GM12892 (cell line): Measurements from ENCODE around the gene TRIM72.
A peak's percentile ranks its signal among the peaks of the same experiment; 100 is the strongest.
"Not testable (repeated sequence)": the region's sequence is repeated elsewhere in the genome, so short reads cannot be mapped to it uniquely, and the experiment has no call there.

Source experiments
- DNase-seq: peaks from one replicate; pipeline ENCODE4 v3.0.0; 2011; ENCODE audit not compliant: insufficient read length
- FAIRE-seq: peaks from 2 replicates; lab custom pipeline; 2011; peaks lifted over from hg19 to GRCh38; lab: Jason Lieb, UNC
- POLR2A ChIP-seq: IDR thresholded peaks from 2 replicates; pipeline ENCODE4 v1.6.1; 2011; ENCODE audit warnings: low read depth, low read length, control low read depth
- POLR2AphosphoS5 ChIP-seq: IDR thresholded peaks from 2 replicates; pipeline ENCODE4 v1.6.1; 2011; ENCODE audit warnings: low read depth, low read length, control low read depth
- TAF1 ChIP-seq: IDR thresholded peaks from 2 replicates; pipeline ENCODE4 v1.6.1; 2011; ENCODE audit warnings: low read depth, mild to moderate bottlenecking, control low read depth, low read length, borderline replicate concordance

TRIM72 gene

DNA sequence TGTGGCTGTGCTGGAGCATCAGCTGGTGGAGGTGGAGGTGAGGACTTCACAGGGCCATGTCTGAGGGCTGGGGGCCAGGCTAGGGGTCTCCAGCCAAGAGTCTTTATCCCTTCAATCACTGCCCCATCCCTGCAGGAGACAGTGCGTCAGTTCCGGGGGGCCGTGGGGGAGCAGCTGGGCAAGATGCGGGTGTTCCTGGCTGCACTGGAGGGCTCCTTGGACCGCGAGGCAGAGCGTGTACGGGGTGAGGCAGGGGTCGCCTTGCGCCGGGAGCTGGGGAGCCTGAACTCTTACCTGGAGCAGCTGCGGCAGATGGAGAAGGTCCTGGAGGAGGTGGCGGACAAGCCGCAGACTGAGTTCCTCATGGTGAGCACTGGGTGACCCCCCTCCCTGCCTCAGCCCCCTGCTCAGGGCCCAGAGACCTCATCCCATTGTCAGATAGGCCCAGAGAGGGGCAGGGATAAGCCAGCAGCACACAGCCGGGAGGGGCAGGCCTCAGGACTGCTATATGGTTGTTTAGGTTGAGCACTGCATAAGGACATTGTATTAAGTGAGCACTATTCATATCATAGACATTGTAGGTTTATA, 5.3 kb downstream of the TRIM72 start:
- DNase-seq (no peak), FAIRE-seq (no peak)
- TF ChIP-seq TAF1 (no peak), POLR2AphosphoS5 (no peak), POLR2A (no peak)

DNA sequence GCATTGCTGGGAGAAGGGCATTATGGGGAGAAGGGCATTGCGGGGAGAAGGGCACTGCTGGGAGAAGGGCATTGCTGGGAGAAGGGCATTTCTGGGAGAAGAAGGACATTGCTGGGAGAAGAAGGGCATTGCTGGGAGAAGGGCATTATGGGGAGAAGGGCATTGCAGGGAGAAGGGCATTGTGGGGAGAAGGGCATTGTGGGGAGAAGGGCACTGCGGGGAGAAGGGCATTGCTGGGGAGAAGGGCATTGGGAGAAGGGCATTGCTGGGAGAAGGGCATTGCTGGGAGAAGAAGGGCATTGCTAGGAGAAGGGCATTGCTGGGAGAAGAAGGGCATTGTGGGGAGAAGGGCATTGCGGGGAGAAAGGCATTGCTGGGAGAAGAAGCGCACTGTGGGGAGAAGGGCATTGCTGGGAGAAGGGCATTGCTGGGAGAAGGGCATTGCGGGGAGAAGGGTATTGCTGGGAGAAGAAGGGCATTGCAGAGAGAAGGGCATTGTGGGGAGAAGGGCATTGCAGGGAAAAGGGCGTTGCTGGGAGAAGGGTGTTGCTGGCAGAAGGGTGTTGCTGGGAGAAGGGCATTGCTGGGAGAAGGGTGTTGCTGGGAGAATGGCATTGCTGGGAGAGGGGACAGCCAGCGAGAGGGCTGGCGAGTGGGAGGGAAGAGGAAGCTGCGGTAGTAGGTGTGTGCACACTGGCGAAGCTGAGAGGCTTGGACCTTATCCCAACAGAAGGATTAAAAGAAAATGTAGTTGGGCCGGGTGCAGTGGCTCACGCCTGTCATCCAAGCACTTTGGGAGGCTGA, 7.6 kb downstream of the TRIM72 start:
- FAIRE-seq, result no peak
- TF ChIP-seq TAF1 (no peak), POLR2AphosphoS5 (no peak), POLR2A (no peak)
- no peak for DNase-seq

DNA sequence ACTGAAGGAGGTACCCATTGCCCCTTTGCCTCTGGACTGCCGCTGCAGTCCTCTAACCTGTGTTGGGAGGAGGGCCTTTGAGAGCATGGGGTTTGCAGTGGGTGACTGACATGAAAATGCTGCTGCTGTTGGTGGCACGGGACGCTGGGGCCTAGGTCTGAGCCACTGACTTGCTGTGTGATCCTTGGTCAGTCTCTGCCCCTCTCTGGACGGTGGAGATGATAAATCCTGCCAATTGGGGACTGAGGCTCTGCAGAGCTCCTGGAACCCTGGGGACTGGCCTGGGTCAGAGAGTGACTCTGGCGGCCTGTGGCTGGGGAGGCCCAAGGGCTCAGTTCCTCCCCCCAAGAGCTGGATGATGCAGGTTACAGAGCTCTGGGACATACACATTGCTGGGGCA, 9.1 kb downstream of the TRIM72 start:
- TF ChIP-seq POLR2AphosphoS5 (no peak), POLR2A (no peak), TAF1 (no peak)
- DNase-seq (no peak), FAIRE-seq (no peak)

DNA sequence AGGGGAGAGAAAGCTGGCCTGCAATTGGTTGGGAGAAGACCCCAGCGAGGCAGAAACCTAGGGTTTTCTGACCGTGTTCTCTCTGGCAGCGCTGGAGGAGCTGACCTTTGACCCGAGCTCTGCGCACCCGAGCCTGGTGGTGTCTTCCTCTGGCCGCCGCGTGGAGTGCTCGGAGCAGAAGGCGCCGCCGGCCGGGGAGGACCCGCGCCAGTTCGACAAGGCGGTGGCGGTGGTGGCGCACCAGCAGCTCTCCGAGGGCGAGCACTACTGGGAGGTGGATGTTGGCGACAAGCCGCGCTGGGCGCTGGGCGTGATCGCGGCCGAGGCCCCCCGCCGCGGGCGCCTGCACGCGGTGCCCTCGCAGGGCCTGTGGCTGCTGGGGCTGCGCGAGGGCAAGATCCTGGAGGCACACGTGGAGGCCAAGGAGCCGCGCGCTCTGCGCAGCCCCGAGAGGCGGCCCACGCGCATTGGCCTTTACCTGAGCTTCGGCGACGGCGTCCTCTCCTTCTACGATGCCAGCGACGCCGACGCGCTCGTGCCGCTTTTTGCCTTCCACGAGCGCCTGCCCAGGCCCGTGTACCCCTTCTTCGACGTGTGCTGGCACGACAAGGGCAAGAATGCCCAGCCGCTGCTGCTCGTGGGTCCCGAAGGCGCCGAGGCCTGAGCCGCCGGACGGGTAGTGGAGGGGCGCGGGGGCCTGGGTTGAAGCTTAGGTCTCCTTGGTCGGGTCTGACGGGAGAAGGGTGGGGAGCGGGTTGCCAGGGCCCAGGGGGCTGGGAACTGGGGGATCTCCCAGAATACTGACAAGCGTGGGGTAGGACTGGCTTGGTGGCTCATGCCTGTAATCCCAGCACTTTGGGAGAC, 10.4 kb downstream of the TRIM72 start:
- no peak for FAIRE-seq
- no peak for DNase-seq
- TF ChIP-seq POLR2A (no peak), POLR2AphosphoS5 (no peak), TAF1 (no peak)

DNA sequence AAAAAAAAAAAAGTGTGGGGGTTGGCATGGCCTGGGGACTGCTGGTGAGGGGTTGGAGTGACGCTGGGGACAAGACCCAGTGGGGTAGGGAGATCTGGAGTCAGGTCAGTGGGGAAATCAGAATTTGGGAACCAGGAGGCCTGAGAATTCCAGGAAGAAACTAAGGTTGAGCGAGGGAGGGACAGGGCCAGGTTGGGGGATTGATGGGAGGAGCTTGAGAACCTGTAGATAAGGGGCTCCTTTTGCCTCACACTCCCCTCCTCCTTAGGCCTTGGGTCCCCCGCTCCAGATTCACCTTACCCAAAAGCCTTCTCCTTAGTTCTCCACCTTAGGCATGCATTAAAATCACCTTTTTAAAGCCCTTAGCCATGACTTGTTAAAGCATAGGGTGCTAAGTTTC, 11.3 kb downstream of the TRIM72 start:
- DNase-seq (no peak), FAIRE-seq (no peak)
- TF ChIP-seq TAF1 (no peak), POLR2A (no peak), POLR2AphosphoS5 (no peak)

DNA sequence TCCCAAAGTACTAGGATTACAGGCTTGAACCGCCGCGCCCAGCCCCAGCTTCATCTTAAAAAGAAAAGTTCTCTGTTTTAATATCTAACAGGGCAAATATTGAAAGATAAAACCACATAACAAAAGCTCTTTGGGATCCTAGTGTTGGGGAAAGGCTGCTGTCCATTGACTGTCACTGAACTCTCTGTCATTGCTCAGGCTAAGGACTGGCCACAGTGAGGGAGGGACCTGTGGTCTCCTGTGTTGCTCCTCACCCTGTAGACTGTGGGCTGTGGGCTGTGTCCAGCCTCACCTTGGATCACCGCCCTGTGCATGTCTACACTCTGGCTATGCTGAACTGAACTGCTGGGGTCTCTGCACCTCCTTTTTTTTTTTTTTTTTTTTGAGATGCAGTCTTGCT, 14.3 kb downstream of the TRIM72 start:
- FAIRE-seq (no peak), DNase-seq (no peak)
- no peak for TF ChIP-seq POLR2A
- no peak for TF ChIP-seq TAF1
- no peak for TF ChIP-seq POLR2AphosphoS5

DNA sequence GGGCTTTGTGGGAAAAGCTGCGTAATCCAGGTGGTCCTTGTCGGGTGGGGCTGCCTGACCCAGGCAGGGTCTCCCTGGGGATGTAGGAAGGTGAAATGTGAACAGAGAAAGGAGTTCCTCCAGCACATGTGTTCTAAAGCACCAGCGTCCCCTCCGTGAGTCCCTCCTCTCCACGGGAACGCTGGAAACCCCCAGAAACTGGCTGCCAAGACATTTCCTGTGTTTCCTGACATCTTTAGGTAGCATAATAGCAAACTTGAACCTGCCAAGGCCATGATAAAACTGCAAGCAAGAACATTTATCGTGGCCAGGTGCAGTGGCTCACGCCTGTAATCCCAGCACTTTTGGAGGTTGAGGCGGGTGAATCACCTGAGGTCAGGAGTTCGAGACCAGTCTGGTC, 15.6 kb downstream of the TRIM72 start:
- TF ChIP-seq TAF1 (no peak), POLR2A (no peak), POLR2AphosphoS5 (no peak)
- DNase-seq (no peak), FAIRE-seq (no peak)

DNA sequence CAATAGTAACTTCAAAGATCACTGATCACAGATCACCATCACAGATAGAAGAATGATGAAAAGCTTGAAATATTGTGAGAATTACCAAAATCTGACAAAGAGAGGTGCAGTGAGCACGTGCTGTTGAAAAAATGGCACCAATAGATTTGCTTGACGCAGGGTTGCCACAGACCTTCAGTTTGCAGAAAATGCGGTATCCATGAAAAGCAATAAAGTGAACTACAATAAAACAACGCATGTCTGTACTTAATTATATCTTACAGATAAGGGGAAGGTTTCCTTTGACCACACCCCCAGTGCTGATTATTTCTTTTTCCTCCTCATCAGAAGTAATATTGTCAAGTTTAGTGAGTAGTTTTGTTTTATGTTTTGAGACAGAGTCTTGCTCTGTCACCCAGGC, 24.1 kb downstream of the TRIM72 start:
- TF ChIP-seq POLR2AphosphoS5 (no peak), TAF1 (no peak), POLR2A (no peak)
- no peak for FAIRE-seq
- no peak for DNase-seq

DNA sequence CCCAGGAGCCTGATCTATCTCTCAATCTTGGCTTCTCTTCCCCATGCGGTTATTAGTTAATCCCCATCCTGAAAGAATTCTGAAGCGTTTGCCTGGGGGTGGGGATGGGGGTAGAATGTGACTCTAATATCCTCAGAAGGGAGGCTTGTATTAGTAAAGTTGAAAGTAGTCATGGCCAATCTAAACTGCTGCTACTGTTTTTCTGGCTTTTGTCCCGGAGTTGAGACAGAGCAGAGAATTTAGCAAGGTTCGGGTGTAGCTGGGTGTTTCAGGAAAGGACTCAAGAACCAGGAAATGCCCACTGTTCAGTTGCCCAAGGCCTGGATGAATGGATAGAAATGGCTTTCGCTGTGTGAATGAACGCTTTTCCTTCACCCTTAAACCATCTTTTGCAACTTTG, 28.3 kb downstream of the TRIM72 start:
- TF ChIP-seq POLR2A (no peak), POLR2AphosphoS5 (no peak), TAF1 (no peak)
- FAIRE-seq, result no peak
- no peak for DNase-seq

DNA sequence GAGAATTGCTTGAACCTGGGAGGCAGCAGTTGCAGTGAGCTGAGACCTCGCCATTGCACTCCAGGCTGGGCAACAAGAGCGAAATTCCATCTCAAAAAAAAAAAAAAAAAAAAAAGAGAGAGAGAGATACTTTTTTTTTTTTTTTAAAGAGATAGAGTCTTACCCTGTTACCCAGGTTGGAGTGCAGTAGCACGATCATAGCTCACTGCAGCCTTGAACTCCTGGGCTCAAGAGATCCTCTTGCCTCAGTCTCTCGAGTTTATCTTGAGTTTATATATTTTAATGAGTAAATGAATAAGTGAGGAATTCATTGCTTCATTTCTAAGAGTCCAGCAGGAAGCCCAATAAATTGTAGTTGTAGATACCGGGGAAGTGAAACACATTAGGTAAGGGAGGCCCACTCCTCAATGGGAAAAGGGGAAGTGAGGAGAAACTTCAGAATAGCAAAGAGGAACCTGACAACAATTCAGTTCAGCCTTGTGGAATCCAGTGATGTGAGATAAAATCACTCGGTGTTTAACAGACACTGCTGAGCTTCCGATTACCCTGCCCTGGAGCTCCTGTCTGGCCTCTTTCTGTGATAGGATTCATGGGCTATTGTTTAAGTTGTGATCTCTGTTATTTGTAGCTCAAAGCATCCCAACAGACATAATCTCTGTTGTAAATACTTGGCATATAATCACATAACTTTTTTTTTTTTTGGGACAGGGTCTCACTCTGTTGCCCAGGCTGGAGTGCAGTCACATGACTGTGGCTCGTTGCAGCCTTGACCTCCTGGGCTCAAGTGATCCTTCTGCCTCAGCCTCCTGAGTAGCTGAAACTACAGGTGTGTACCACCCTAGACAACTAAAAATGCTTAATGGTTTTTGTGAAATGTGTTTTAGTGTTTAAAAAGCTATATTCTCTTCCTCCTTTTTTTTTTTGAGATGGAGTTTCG, 30.1 kb downstream of the TRIM72 start:
- TF ChIP-seq POLR2AphosphoS5 (no peak), TAF1 (no peak), POLR2A (no peak)
- peak; percentile 60 for FAIRE-seq
- no peak for DNase-seq

DNA sequence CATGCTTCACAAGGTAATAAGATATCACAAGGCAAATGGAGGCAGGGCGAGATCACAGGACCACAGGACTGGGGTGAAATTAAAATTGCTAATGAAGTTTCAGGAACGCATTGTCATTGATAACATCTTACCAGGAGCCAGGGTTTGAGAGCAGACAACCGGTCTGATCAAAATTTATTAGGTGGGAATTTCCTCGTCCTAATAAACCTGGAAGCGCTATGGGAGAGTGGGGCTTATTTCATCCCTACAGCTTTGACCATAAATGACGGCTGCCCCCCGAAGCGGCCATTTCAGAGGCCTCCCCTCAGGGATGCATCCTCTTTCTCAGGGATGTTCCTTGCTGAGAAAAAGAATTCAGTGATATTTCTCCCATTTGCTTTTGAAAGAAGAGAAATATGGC, 31.7 kb downstream of the TRIM72 start:
- FAIRE-seq, DNase-seq: not testable (repeated sequence)
